ENCODE measurements around the gene NPIPA7.
"Not testable (repeated sequence)": the region's sequence is repeated elsewhere in the genome, so short reads cannot be mapped to it uniquely, and the experiment has no call there.

NPIPA7 gene

DNA sequence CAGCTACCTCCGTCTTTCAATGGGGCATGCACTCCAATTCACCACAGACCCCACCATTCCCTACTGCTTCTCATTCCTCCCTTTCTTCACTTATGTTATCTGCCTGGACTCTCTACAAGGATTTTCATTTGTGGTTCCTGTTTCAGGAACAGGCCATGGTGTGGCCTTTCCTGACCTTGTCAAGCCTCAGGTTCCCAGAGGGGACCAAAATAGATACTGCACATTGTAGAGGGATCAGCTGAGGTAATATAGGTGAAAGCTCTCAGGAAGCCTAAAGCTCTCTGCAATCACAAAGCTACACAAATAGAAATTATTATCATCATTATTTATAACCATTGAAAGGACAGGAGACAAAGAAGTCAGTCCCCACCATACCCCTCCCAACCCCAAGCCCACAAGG is 41.6 kb downstream of the NPIPA7 start:
- DNase-seq = not testable (repeated sequence)

DNA sequence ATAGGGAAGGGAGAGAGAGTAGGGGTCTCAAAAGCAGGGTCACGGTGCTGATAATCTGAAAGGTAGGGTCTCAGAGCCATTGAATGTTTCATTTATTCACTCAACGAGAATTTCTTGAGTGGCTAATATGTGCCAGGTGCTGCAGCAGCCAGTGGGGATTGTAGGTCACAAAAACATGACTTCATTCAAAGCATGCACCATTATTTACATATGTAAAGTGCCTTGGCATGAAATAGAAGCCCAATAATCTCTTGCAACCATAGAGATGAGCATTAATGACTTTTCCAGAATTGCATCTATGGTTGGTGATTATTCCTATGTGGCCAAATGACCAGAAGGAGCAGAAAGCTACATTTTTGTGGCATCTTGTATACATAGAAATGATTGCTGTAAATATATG is 46.2 kb downstream of the NPIPA7 start:
- not testable (repeated sequence) for DNase-seq

DNA sequence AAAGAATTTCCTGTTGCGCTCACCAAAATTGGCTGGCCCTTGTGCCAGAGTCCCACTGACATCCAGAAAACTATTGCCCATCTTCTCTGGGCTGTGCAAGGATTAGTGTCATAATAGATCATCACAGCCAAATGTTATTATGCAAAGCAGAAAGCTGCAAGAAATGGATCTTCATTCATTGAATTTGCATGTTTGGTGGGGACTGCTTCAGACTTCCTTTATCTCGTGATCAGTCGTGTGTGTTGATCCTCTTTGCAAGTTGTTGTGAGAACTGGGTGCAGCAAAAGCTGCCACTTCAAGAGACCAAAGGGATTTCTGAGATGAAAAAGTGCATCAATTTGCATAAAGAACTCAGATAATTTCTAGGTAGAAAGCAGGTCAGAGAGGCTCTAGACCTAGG is 52.2 kb downstream of the NPIPA7 start:
- DNase-seq = not testable (repeated sequence)

DNA sequence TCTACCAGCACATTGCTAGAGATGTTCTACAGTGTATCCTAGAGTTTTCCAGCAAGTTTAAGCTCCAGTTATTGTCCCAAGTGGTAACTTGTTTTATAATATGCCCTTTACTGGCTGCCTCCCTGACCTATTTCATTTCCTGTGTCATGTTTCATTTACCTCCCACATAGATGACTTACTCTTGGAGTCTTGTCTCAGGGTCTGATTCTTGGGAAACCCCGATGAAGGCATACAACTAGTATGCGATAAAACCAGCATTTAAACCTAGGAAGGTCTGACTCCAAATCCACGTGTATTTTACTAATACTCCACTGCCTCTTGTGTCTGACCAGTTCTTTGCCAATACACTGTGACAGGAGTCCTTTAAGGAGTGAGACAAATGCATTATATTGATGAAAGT is 55.8 kb downstream of the NPIPA7 start:
- not testable (repeated sequence) for DNase-seq

DNA sequence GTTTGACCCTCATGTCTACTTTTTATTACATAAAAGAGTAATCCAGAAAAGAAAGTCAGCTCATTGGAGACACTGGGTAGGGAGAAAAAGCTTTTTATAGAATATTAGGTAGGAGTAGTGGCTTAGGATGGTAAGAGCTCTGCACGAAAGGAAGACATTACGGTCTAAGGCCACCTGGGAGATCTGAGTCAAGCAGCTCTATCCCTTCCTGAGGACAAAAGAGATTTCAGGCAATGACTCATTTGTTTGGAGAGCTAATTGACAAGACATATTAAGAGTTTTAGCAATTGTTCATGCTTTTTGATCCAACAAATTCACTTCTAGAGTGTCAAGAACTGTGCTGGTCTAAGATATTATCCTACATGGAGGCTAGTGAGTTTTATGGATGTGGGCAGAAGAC is 62.5 kb downstream of the NPIPA7 start:
- DNase-seq = not testable (repeated sequence)
